H1 (cell line): ENCODE measurements around the gene ANKRD65. TPM values are rescaled to one million over a fixed set of nuclear protein-coding genes. Genes with fewer than 3 reads are reported as not detected.

Experiments
- CTCF ChIA-PET: fragments of 300-600 bp; sonication (Branson Sonifier 250); formaldehyde crosslinking; loops from one replicate; lab custom pipeline; 2021; ENCODE audit not compliant: partially characterized antibody; lab: Charles Lee
- POLR2A ChIA-PET: fragments of 300-600 bp; sonication (Branson Sonifier 250); formaldehyde crosslinking; loops from one replicate; lab custom pipeline; 2021; ENCODE audit warnings: inconsistent platforms; ENCODE audit not compliant: partially characterized antibody; lab: Charles Lee
- DNase-seq, 2 experiments: peaks; one replicate each; pipeline versions ENCODE4 v3.0.0 to v3.0.0-alpha.2; 2010 to 2022; ENCODE audit warnings: low spot score in 2 of 2, low read depth in 1 of 2, mixed read lengths in 1 of 2
- FAIRE-seq: peaks from 2 replicates; lab custom pipeline; 2011; peaks lifted over from hg19 to GRCh38; lab: Jason Lieb, UNC
- H2AFZ ChIP-seq: 2 replicates; pipeline ENCODE4 v1.8.1; 2012; ENCODE audit warnings: low read length, inconsistent platforms
- H2AK5ac ChIP-seq: 2 replicates; pipeline ENCODE4 v1.6.1; 2013; ENCODE audit warnings: low read depth, low read length
- H2BK120ac ChIP-seq: replicated peaks from 2 replicates; pipeline ENCODE3; 2013; ENCODE audit warnings: low read depth, low read length, inconsistent platforms
- H2BK12ac ChIP-seq: 2 replicates; pipeline ENCODE4 v1.6.1; 2013; ENCODE audit warnings: low read depth, low read length
- H2BK15ac ChIP-seq: 2 replicates; pipeline ENCODE4 v1.6.1; 2013; ENCODE audit warnings: low read length
- H2BK20ac ChIP-seq: 2 replicates; pipeline ENCODE4 v1.6.1; 2013; ENCODE audit warnings: low read length
- H2BK5ac ChIP-seq: 2 replicates; pipeline ENCODE4 v1.6.1; 2013; ENCODE audit warnings: low read depth, low read length
- H3K14ac ChIP-seq: 2 replicates; pipeline ENCODE4 v1.6.1; 2013; ENCODE audit warnings: inconsistent platforms; ENCODE audit not compliant: insufficient read length
- H3K18ac ChIP-seq: 2 replicates; pipeline ENCODE4 v1.6.1; 2013; ENCODE audit warnings: low read length; ENCODE audit errors: extremely low read depth
- H3K23ac ChIP-seq: 2 replicates; pipeline ENCODE4 v1.6.1; 2013; ENCODE audit warnings: inconsistent platforms; ENCODE audit not compliant: insufficient read length
- H3K23me2 ChIP-seq: 2 replicates; pipeline ENCODE4 v1.6.1; 2013; ENCODE audit warnings: low read depth, low read length
- H3K27ac ChIP-seq: 2 replicates; pipeline ENCODE4 v1.6.1; 2011; ENCODE audit warnings: low read depth, low read length, inconsistent platforms
- H3K27me3 ChIP-seq, 4 experiments: replicated peaks in 1 of 4; 1 replicate in 1 of 4; 2 replicates in 3 of 4; pipeline versions ENCODE4 v1.6.1 to v1.8.1; 2011 to 2013; ENCODE audit warnings: low read length in 3 of 4, mild to moderate bottlenecking in 3 of 4, inconsistent platforms in 2 of 4, mixed read lengths in 2 of 4, moderate library complexity in 1 of 4; ENCODE audit not compliant: control insufficient read depth in 3 of 4, insufficient read depth in 3 of 4; ENCODE audit errors: extremely low read depth in 1 of 4
- H3K36me3 ChIP-seq, 4 experiments: 2 replicates each; pipeline versions ENCODE4 v1.6.1 to v1.8.1; 2011 to 2013; ENCODE audit warnings: mild to moderate bottlenecking in 4 of 4, low read length in 3 of 4, moderate library complexity in 2 of 4, control low read depth in 1 of 4, inconsistent platforms in 1 of 4; ENCODE audit not compliant: insufficient read depth in 4 of 4, control insufficient read depth in 2 of 4
- H3K4ac ChIP-seq: replicated peaks from 2 replicates; pipeline ENCODE3; 2013; ENCODE audit warnings: low read length, low read depth, mixed read lengths, inconsistent platforms; ENCODE audit not compliant: insufficient read length
- H3K4me1 ChIP-seq, 4 experiments: replicated peaks in 1 of 4; 1 replicate in 1 of 4; 2 replicates in 3 of 4; pipeline versions ENCODE4 v1.6.1 to v1.8.1; 2011 to 2013; ENCODE audit warnings: low read length in 3 of 4, inconsistent platforms in 2 of 4, mixed read lengths in 1 of 4; ENCODE audit not compliant: insufficient read depth in 4 of 4, control insufficient read depth in 3 of 4
- H3K4me2 ChIP-seq, 2 experiments: 2 replicates each; pipeline versions ENCODE4 v1.6.1 to v1.8.1; 2011 to 2013; ENCODE audit warnings: low read depth in 2 of 2, low read length in 2 of 2, control low read depth in 1 of 2, inconsistent platforms in 1 of 2, mild to moderate bottlenecking in 1 of 2; ENCODE audit not compliant: insufficient read depth in 1 of 2
- H3K4me3 ChIP-seq, 4 experiments: fragments of 200-600, 300-600 bp in 1 of 4; sonication (generic), shearing (Covaris generic), sonication (Bioruptor Twin) in 1 of 4; 2 replicates each; pipeline versions ENCODE4 v1.5.1 to v1.8.1; 2011 to 2016; ENCODE audit warnings: low read length in 4 of 4, low read depth in 3 of 4, control low read depth in 2 of 4, inconsistent platforms in 2 of 4, mild to moderate bottlenecking in 2 of 4, mixed read lengths in 1 of 4, moderate library complexity in 1 of 4; ENCODE audit not compliant: insufficient read depth in 2 of 4; ENCODE audit errors: extremely low read depth in 1 of 4
- H3K56ac ChIP-seq: replicated peaks from 2 replicates; pipeline ENCODE3; 2013; ENCODE audit warnings: low read depth, mild to moderate bottlenecking, mixed read lengths, low read length, inconsistent platforms; ENCODE audit not compliant: insufficient read length
- H3K79me1 ChIP-seq: 2 replicates; pipeline ENCODE4 v1.6.1; 2013; ENCODE audit warnings: low read depth, low read length, control low read depth
- H3K79me2 ChIP-seq, 2 experiments: 2 replicates each; pipeline versions ENCODE4 v1.6.1 to v1.8.1; 2012 to 2013; ENCODE audit warnings: low read length in 2 of 2, mild to moderate bottlenecking in 2 of 2, inconsistent platforms in 1 of 2; ENCODE audit not compliant: insufficient read depth in 2 of 2, control insufficient read depth in 1 of 2
- H3K9ac ChIP-seq, 4 experiments: replicated peaks in 1 of 4; 1 replicate in 1 of 4; 2 replicates in 3 of 4; pipeline versions ENCODE4 v1.6.1 to v1.8.1; 2011 to 2013; ENCODE audit warnings: low read depth in 3 of 4, low read length in 3 of 4, control low read depth in 2 of 4, mild to moderate bottlenecking in 2 of 4, moderate library complexity in 2 of 4, inconsistent platforms in 1 of 4; ENCODE audit errors: extremely low read depth in 1 of 4
- H3K9me3 ChIP-seq, 2 experiments: 2 replicates each; pipeline versions ENCODE4 v1.6.1 to v1.8.1; 2012 to 2013; ENCODE audit warnings: mild to moderate bottlenecking in 2 of 2, moderate library complexity in 2 of 2, control low read depth in 1 of 2, inconsistent platforms in 1 of 2, low read depth in 1 of 2, low read length in 1 of 2, mixed read lengths in 1 of 2; ENCODE audit not compliant: insufficient read depth in 2 of 2
- H4K20me1 ChIP-seq, 2 experiments: replicated peaks in 1 of 2; 2 replicates each; pipeline versions ENCODE3 to v1.8.1; 2011 to 2013; ENCODE audit warnings: inconsistent platforms in 2 of 2, low read length in 2 of 2, mild to moderate bottlenecking in 1 of 2; ENCODE audit not compliant: insufficient read depth in 2 of 2, control insufficient read depth in 1 of 2
- H4K5ac ChIP-seq: 2 replicates; pipeline ENCODE4 v1.6.1; 2013; ENCODE audit warnings: low read length, low read depth, mixed read lengths, inconsistent platforms; ENCODE audit not compliant: insufficient read length
- H4K8ac ChIP-seq: 2 replicates; pipeline ENCODE4 v1.8.0; 2013; ENCODE audit warnings: mild to moderate bottlenecking, moderate library complexity, low read length, inconsistent platforms; ENCODE audit not compliant: insufficient read depth; ENCODE audit errors: extremely low read depth
- H4K91ac ChIP-seq: replicated peaks from 2 replicates; pipeline ENCODE3; 2013; ENCODE audit warnings: low read length, mixed read lengths, inconsistent platforms; ENCODE audit not compliant: insufficient read length
- ATF3 ChIP-seq: IDR thresholded peaks from 2 replicates; pipeline ENCODE4 v1.6.1; 2011; ENCODE audit warnings: low read depth, mild to moderate bottlenecking, low read length; ENCODE audit not compliant: insufficient read depth
- CHD1 ChIP-seq: IDR thresholded peaks from 2 replicates; pipeline ENCODE4 v1.6.1; 2012; ENCODE audit warnings: low read depth, low read length, improper control_type of control experiment
- FOSL1 ChIP-seq: IDR thresholded peaks from 2 replicates; pipeline ENCODE4 v1.6.1; 2011; ENCODE audit warnings: mild to moderate bottlenecking, low read depth, low read length, moderate library complexity; ENCODE audit not compliant: insufficient read depth
- HDAC2 ChIP-seq, 2 experiments: fragments of 300-600 bp in 1 of 2; sonication (generic) in 1 of 2; IDR thresholded peaks; 2 replicates each; pipeline ENCODE4 v1.6.1; 2011 to 2012; ENCODE audit warnings: low read depth in 2 of 2, low read length in 2 of 2, mild to moderate bottlenecking in 2 of 2, moderate library complexity in 2 of 2, borderline replicate concordance in 1 of 2, inconsistent platforms in 1 of 2
- JUND ChIP-seq: IDR thresholded peaks from 2 replicates; pipeline ENCODE4 v1.6.1; 2011; ENCODE audit warnings: mild to moderate bottlenecking, improper control_type of control experiment, low read length
- KDM1A ChIP-seq: fragments of 200-600, 300-600 bp; sonication (generic); IDR thresholded peaks from 2 replicates; pipeline ENCODE4 v1.7.1; 2016; ENCODE audit warnings: mild to moderate bottlenecking, low read length, borderline replicate concordance
- MAFK ChIP-seq: IDR thresholded peaks from 2 replicates; pipeline ENCODE4 v1.6.1; 2012; ENCODE audit warnings: low read depth, mild to moderate bottlenecking, improper control_type of control experiment, low read length
- POLR2AphosphoS5 ChIP-seq: IDR thresholded peaks from 2 replicates; pipeline ENCODE4 v1.6.1; 2011; ENCODE audit warnings: low read depth, low read length
- RFX5 ChIP-seq: IDR thresholded peaks from 2 replicates; pipeline ENCODE4 v1.6.1; 2011; ENCODE audit warnings: low read depth, low read length, improper control_type of control experiment, borderline replicate concordance
- SIN3A ChIP-seq, 2 experiments: IDR thresholded peaks in 1 of 2; conservative IDR thresholded peaks in 1 of 2; 2 replicates each; pipeline ENCODE4 v1.6.1; 2011 to 2012; ENCODE audit warnings: low read length in 2 of 2, improper control_type of control experiment in 1 of 2, low read depth in 1 of 2, mild to moderate bottlenecking in 1 of 2
- USF2 ChIP-seq: IDR thresholded peaks from 2 replicates; pipeline ENCODE4 v1.6.1; 2011; ENCODE audit warnings: low read length, improper control_type of control experiment
- WGBS, 2 experiments: shearing (Covaris generic) in 1 of 2; methylation state at CpG; one replicate each; pipeline versions ENCODE4 v1.1.6 to v1.1.7; 2013 to 2015; ENCODE audit warnings: low lambda C conversion rate in 2 of 2, mixed read lengths in 2 of 2, inconsistent platforms in 1 of 2, low coverage in 1 of 2, missing lambda C conversion rate in 1 of 2; ENCODE audit not compliant: insufficient replicate concordance in 2 of 2, insufficient coverage in 1 of 2, insufficient read length in 1 of 2; ENCODE audit errors: extremely low coverage in 1 of 2, missing lambda C conversion rate in 1 of 2; 5-methylcytosine and 5-hydroxymethylcytosine counted together
- polyA plus RNA-seq, 7 experiments: library from polyadenylated mRNA; depleted of rRNA in 3 of 7; stranded (reverse) in 5 of 7; unstranded in 2 of 7; fragments of >200 nt in 5 of 7; fragments of 200-250 nt in 2 of 7; gene quantifications; 1 replicate in 5 of 7; 2 replicates in 1 of 7; 4 replicates in 1 of 7; pipeline versions ENCODE4 v1.2.1 to v1.2.3, GENCODE V29; 2011 to 2013; ENCODE audit warnings: missing spikeins in 2 of 7, mixed read lengths in 2 of 7
- total RNA-seq: library from RNA; stranded (reverse); fragmentation: NEBNext Ultra II Directional; extraction: Animal tissue kit (Norgen Biotek cat#: 25700); gene quantifications from 2 replicates; pipeline ENCODE4 v1.2.1, GENCODE V29; 2021

Gene ANKRD65
- total and polyA plus RNA-seq, 2 of the 8 experiments (the other 6 are each of a cell fraction or from before 2014, with no cell fraction given), result 1.8 to 2.0 TPM

DNA sequence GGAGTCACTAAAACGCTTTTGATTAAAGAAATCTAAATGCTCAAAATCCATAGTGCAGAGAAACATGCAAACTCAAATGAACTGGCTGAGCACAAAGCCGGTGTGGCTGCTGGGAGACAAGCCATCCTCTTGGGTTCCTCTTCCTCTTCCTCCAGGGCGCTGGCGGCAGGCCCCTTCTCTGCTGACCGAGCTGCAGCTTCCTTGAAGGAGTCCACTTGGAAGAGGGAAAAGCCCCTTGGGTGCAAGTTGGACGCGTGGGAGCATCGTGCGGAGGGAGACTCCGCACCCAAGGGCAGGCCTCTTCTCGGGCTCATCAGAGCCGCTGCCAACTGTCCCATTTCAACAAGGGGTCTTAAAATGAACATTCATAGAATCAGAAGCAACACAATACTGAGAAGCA is 29.9 kb downstream of the ANKRD65 start:
- Histone ChIP-seq H3K23ac (no peak overlapping the region), H3K9ac (no peak overlapping the region), H4K20me1 (peaks cover 8 to 15% of the 10 kb centered on the region in 2 experiments), H4K8ac (no peak overlapping the region), H4K5ac (no peak overlapping the region), H3K4me1 (no peaks in the 10 kb centered on the region), H2BK120ac (no peak overlapping the region), H3K4ac (no peak overlapping the region), H2BK12ac (no peak overlapping the region), H2BK20ac (no peak overlapping the region), H3K79me2 (peaks cover 0 to 14% of the 10 kb centered on the region in 2 experiments; a peak in 1 of 4 replicates), H3K18ac (no peak overlapping the region), H3K9me3 (no peaks in the 10 kb centered on the region), H4K91ac (no peak overlapping the region), H3K4me2 (no peak overlapping the region), H3K14ac (no peak overlapping the region), H3K36me3 (peaks cover 60 to 92% (median 84%) of the 10 kb centered on the region in 4 experiments), H3K79me1 (peaks cover 4% of the 10 kb centered on the region), H3K56ac (no peak overlapping the region), H2AFZ (no peak overlapping the region), H3K27ac (no peak overlapping the region), H2BK5ac (no peak overlapping the region), H2BK15ac (no peak overlapping the region), H2AK5ac (no peak overlapping the region), H3K27me3 (no peaks in the 10 kb centered on the region), H3K4me3 (no peak overlapping the region), H3K23me2 (no peaks in the 10 kb centered on the region)
- FAIRE-seq (no peak), DNase-seq (no peak)
- POLR2A ChIA-PET, result interaction anchor here (20.0 to 33.4 kb wide), 3 partner anchors 5 to 39 kb away, joined by 515 to 719 read pairs (median 719); partner anchors contain the start of genes ANKRD65, AURKAIP1, CCNL2 and MRPL20
- CTCF ChIA-PET, result interaction anchor here (0.6 to 3.4 kb wide), 8 partner anchors 10 to 641 kb away, joined by 3 to 20 read pairs (median 4); no protein-coding TSS in a partner anchor
- WGBS, 2 experiments, result 97% methylated on average over 12 of the region's 12 CpGs; no CpG with 5 or more reads in 1 of the 2 experiments
- TF ChIP-seq POLR2AphosphoS5 (no peak), HDAC2 (IDR thresholded peaks at IDR 0.05; ENCODE audit: borderline replicate concordance in 1 of 2, low read depth in 2 of 2, low read length in 2 of 2) (no peak), KDM1A (no peak), ATF3 (no peak), SIN3A (conservative IDR thresholded peaks at IDR 0.05 in 1 of 2, IDR thresholded peaks at IDR 0.05 in 1 of 2; ENCODE audit: low read depth in 1 of 2, low read length in 2 of 2) (no peak), MAFK (no peak), CHD1 (no peak), RFX5 (no peak), FOSL1 (no peak), USF2 (no peak), JUND (no peak)
